Endothelial cell (in vitro differentiated cells): ENCODE measurements around the gene GPX7. TPM values are rescaled to one million over a fixed set of nuclear protein-coding genes. Genes with fewer than 3 reads are reported as not detected.

Source experiments
- DNase-seq: peaks from one replicate; pipeline ENCODE4 v3.0.0; 2021; ENCODE audit warnings: low spot score
- H3K27ac Mint-ChIP-seq: one replicate; pipeline ENCODE4 v1.8.0; 2021; ENCODE audit warnings: mixed read lengths, inconsistent platforms; ENCODE audit not compliant: unreplicated experiment
- H3K27me3 Mint-ChIP-seq: one replicate; pipeline ENCODE4 v1.8.0; 2021; ENCODE audit warnings: mild to moderate bottlenecking, moderate library complexity, mixed read lengths, inconsistent platforms; ENCODE audit not compliant: unreplicated experiment
- H3K36me3 Mint-ChIP-seq: one replicate; pipeline ENCODE4 v1.8.0; 2021; ENCODE audit warnings: mild to moderate bottlenecking, low read depth, mixed read lengths, inconsistent platforms; ENCODE audit not compliant: unreplicated experiment
- H3K4me1 Mint-ChIP-seq: one replicate; pipeline ENCODE4 v1.8.0; 2021; ENCODE audit warnings: mild to moderate bottlenecking, mixed read lengths, inconsistent platforms; ENCODE audit not compliant: unreplicated experiment
- H3K4me3 Mint-ChIP-seq: one replicate; pipeline ENCODE4 v1.8.0; 2021; ENCODE audit warnings: mild to moderate bottlenecking, mixed read lengths, inconsistent platforms; ENCODE audit not compliant: unreplicated experiment
- H3K9me3 Mint-ChIP-seq: one replicate; pipeline ENCODE4 v1.8.0; 2021; ENCODE audit warnings: mixed read lengths, inconsistent platforms; ENCODE audit not compliant: unreplicated experiment
- CTCF ChIP-seq: fragments of 200-600 bp; sonication (generic); IDR thresholded peaks from one replicate; pipeline ENCODE4 v1.5.0; 2021; ENCODE audit warnings: antibody characterized with exemption; ENCODE audit not compliant: unreplicated experiment
- total RNA-seq: library from RNA; stranded (reverse); fragmentation: NEBNext Ultra II Directional; extraction: Animal tissue kit (Norgen Biotek cat#: 25700); gene quantifications from one replicate; pipeline ENCODE4 v1.2.1, GENCODE V29; 2021; ENCODE audit not compliant: unreplicated experiment

The GPX7 gene
- total RNA-seq, 1 donor from 2014 or later = 59.4 TPM

- no peak for TF ChIP-seq CTCF
- Mint-ChIP-seq H3K4me1 (peaks cover 23% of the 10 kb centered on the region), H3K36me3 (no peaks in the 10 kb centered on the region)
Measured at GRCh38 chr1:52585474-52585873, 16.7 kb upstream of the GPX7 start.

GRCh38 chr1:52588027-52588426, 14.1 kb upstream of the GPX7 start:
- Mint-ChIP-seq H3K27me3 (no peaks in the 10 kb centered on the region), H3K27ac (no peak overlapping the region), H3K4me1 (peaks cover 25% of the 10 kb centered on the region), H3K4me3 (no peak overlapping the region), H3K9me3 (no peaks in the 10 kb centered on the region), H3K36me3 (no peaks in the 10 kb centered on the region)
- no peak for TF ChIP-seq CTCF
- DNase-seq = no peak

More at GRCh38 chr1:52585474-52585873, 16.7 kb upstream of the GPX7 start:
- no peak for DNase-seq
- Mint-ChIP-seq H3K4me3 (no peak overlapping the region), H3K27ac (no peak overlapping the region), H3K27me3 (no peaks in the 10 kb centered on the region), H3K9me3 (no peaks in the 10 kb centered on the region)

GRCh38 chr1:52588535-52588934, 13.6 kb upstream of the GPX7 start:
- TF ChIP-seq CTCF = no peak
- Mint-ChIP-seq H3K9me3 (no peaks in the 10 kb centered on the region), H3K4me3 (no peak overlapping the region), H3K27ac (no peak overlapping the region), H3K4me1 (peaks cover 27% of the 10 kb centered on the region), H3K36me3 (no peaks in the 10 kb centered on the region), H3K27me3 (no peaks in the 10 kb centered on the region)
- no peak for DNase-seq

GRCh38 chr1:52590266-52590665, 11.9 kb upstream of the GPX7 start:
- peak overlapping the region; percentile 9 for H3K27ac Mint-ChIP-seq
- no peaks in the 10 kb centered on the region for H3K9me3 Mint-ChIP-seq
- DNase-seq = no peak
- no peak overlapping the region for H3K4me3 Mint-ChIP-seq
- TF ChIP-seq CTCF = no peak
- peaks cover 42% of the 10 kb centered on the region for H3K4me1 Mint-ChIP-seq
- H3K27me3 Mint-ChIP-seq = no peaks in the 10 kb centered on the region
- peaks cover 1% of the 10 kb centered on the region for H3K36me3 Mint-ChIP-seq

GRCh38 chr1:52592637-52593323, 9.4 kb upstream of the GPX7 start:
- Mint-ChIP-seq H3K27me3 (peaks cover under 1% of the 10 kb centered on the region), H3K4me3 (no peak overlapping the region), H3K36me3 (peaks cover 3% of the 10 kb centered on the region), H3K27ac (no peak overlapping the region), H3K4me1 (peaks cover 45% of the 10 kb centered on the region), H3K9me3 (no peaks in the 10 kb centered on the region)
- no peak for DNase-seq
- TF ChIP-seq CTCF = no peak
